Measurements from ENCODE around the gene ANKRD33B. TPM values are rescaled to one million over a fixed set of nuclear protein-coding genes. Genes with fewer than 3 reads are reported as not detected.
"Not testable (repeated sequence)": the region's sequence is repeated elsewhere in the genome, so short reads cannot be mapped to it uniquely, and the experiment has no call there.

Gene ANKRD33B
- total RNA-seq (ENCODE audit: insufficient read depth, low replicate concordance) = 7.2 TPM

GRCh38 chr5:10563945-10564837, at the start of gene ANKRD33B:
Gene ANKRD33B (plus strand): TSS chr5:10564070. CDS start chr5:10564468, 398 bp downstream.
- DNase-seq (ENCODE audit: low spot score) = peak; percentile 80

GRCh38 chr5:10514572-10514971, 49.3 kb upstream of the ANKRD33B start:
- DNase-seq (ENCODE audit: low spot score) = not testable (repeated sequence)

GRCh38 chr5:10515492-10515891, 48.4 kb upstream of the ANKRD33B start:
- no peak for DNase-seq (ENCODE audit: low spot score)

- DNase-seq (ENCODE audit: low spot score) = no peak
Measured at GRCh38 chr5:10518347-10518746, 45.5 kb upstream of the ANKRD33B start.

- no peak for DNase-seq (ENCODE audit: low spot score)
Measured at GRCh38 chr5:10519729-10520128, 44.1 kb upstream of the ANKRD33B start.

- DNase-seq (ENCODE audit: low spot score) = peak; percentile 66
Measured at GRCh38 chr5:10520706-10521105, 43.2 kb upstream of the ANKRD33B start.

- no peak for DNase-seq (ENCODE audit: low spot score)
Measured at GRCh38 chr5:10521466-10522223, 42.2 kb upstream of the ANKRD33B start.

- no peak for DNase-seq (ENCODE audit: low spot score)
Measured at GRCh38 chr5:10522224-10522611, 41.7 kb upstream of the ANKRD33B start.

GRCh38 chr5:10524376-10525123, 39.3 kb upstream of the ANKRD33B start:
- DNase-seq (ENCODE audit: low spot score) = no peak

- no peak for DNase-seq (ENCODE audit: low spot score)
Measured at GRCh38 chr5:10525124-10525495, 38.8 kb upstream of the ANKRD33B start.

- DNase-seq (ENCODE audit: low spot score) = no peak
Measured at GRCh38 chr5:10527281-10527950, 36.5 kb upstream of the ANKRD33B start.

- peak; percentile 76 for DNase-seq (ENCODE audit: low spot score)
Measured at GRCh38 chr5:10528056-10528816, 35.6 kb upstream of the ANKRD33B start.

- DNase-seq (ENCODE audit: low spot score) = no peak
Measured at GRCh38 chr5:10528827-10529226, 35.0 kb upstream of the ANKRD33B start.

GRCh38 chr5:10530601-10531320, 33.1 kb upstream of the ANKRD33B start:
- no peak for DNase-seq (ENCODE audit: low spot score)

GRCh38 chr5:10532421-10532820, 31.4 kb upstream of the ANKRD33B start:
- no peak for DNase-seq (ENCODE audit: low spot score)

GRCh38 chr5:10533226-10533625, 30.6 kb upstream of the ANKRD33B start:
- DNase-seq (ENCODE audit: low spot score) = peak; percentile 68

GRCh38 chr5:10534561-10535530, 29.0 kb upstream of the ANKRD33B start:
- peak; percentile 43 for DNase-seq (ENCODE audit: low spot score)

GRCh38 chr5:10536511-10536910, 27.4 kb upstream of the ANKRD33B start:
- no peak for DNase-seq (ENCODE audit: low spot score)

Measured in umbilical cord (tissue), 2 donors.